HG03135 (cell line): ENCODE data around the gene TNFRSF18.

Source experiments
- ATAC-seq: cut with Tn5 transposase; IDR thresholded peaks from one replicate; pipeline ENCODE4 v1.9.1; 2021; ENCODE audit warnings: mild to moderate bottlenecking, moderate library complexity; ENCODE audit not compliant: unreplicated experiment

TNFRSF18 gene

GRCh38 chr1:1213345-1214265 is 7.2 kb upstream of the TNFRSF18 start, which contains the start of gene TNFRSF4:
Gene TNFRSF4 (minus strand): TSS chr1:1214153. CDS start chr1:1214127, 26 bp downstream.
- no peak for ATAC-seq

- ATAC-seq: no peak
These were observed 6.5 kb upstream of the TNFRSF18 start for GRCh38 chr1:1212780-1213344.

- no peak for ATAC-seq
These were observed 5.4 kb upstream of the TNFRSF18 start for GRCh38 chr1:1211541-1212441.

GRCh38 chr1:1210726-1211540 is 4.5 kb upstream of the TNFRSF18 start:
- no peak for ATAC-seq

GRCh38 chr1:1208713-1209433 is 2.5 kb upstream of the TNFRSF18 start:
- ATAC-seq: no peak

- ATAC-seq: no peak
These were observed 1.1 kb upstream of the TNFRSF18 start for GRCh38 chr1:1207571-1207892.

GRCh38 chr1:1206966-1207531 is 657 bp upstream of the TNFRSF18 start:
- ATAC-seq: no peak

- no peak for ATAC-seq
These were observed 520 bp downstream of the TNFRSF18 start for GRCh38 chr1:1205769-1206375.

GRCh38 chr1:1204998-1205768 is 1.2 kb downstream of the TNFRSF18 start:
- ATAC-seq: no peak

GRCh38 chr1:1204425-1204920 is 1.9 kb downstream of the TNFRSF18 start:
- ATAC-seq: no peak

- no peak for ATAC-seq
These were observed 2.6 kb downstream of the TNFRSF18 start for GRCh38 chr1:1203561-1204424.

GRCh38 chr1:1202831-1203560 is 3.4 kb downstream of the TNFRSF18 start:
- ATAC-seq: no peak

- peak; percentile 45 for ATAC-seq
These were observed 5.2 kb downstream of the TNFRSF18 start for GRCh38 chr1:1200876-1201810.

GRCh38 chr1:1199961-1200875 is 6.2 kb downstream of the TNFRSF18 start:
- no peak for ATAC-seq
